GM19372 (cell line): Measurements from ENCODE around the gene ETHE1.
"Not testable (repeated sequence)": the region's sequence is repeated elsewhere in the genome, so short reads cannot be mapped to it uniquely, and the experiment has no call there.

Experiments used
- ATAC-seq: cut with Tn5 transposase; IDR thresholded peaks from one replicate; pipeline ENCODE4 v1.9.1; 2021; ENCODE audit warnings: mild to moderate bottlenecking, low read depth, moderate library complexity; ENCODE audit not compliant: unreplicated experiment

ETHE1 gene

DNA sequence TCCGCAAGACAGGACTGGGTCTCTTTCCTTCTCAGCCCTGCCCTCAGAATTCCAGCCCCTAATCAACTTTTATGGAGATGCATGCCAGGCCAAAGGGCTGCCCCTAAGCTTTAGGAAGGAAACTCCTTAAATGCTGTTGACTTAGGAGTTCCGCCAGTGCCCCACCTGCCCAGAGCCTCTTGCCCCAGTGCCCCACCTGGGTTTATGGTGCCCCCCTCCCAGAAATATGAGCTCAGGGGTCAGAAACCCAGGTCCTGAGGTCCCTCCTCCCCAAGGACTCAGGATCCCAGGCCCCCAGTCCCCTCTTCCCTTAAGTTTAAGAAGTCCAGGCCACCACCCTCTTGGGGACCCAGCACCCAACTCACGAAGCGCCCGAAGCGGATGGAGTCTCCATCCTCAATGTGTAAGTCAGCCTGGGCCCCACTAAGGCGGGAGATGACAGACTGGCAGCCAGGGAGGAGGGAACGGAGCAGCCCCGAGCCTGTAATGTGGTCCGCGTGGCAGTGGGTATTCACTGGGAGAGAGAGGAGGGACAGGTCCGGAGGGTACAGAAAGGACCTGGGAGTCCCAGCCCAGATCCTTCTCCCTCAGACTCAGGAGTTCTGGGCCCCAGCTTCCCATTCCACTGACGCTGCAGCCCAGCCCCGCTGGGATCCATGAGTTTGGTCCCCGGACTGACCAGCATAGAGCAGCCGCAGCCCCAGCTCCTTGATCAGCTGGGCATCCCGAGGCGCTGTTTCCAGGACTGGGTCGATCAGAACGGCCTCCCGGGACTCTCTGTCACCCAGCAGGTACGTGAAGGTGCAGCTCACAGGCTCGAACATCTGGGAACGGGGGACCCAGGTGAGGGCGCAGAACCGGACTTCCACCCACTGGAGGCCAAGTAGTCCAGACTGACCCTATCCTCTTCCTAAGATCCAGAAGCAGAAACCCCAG, 897 bp downstream of the ETHE1 start:
- peak; percentile 12 for ATAC-seq

DNA sequence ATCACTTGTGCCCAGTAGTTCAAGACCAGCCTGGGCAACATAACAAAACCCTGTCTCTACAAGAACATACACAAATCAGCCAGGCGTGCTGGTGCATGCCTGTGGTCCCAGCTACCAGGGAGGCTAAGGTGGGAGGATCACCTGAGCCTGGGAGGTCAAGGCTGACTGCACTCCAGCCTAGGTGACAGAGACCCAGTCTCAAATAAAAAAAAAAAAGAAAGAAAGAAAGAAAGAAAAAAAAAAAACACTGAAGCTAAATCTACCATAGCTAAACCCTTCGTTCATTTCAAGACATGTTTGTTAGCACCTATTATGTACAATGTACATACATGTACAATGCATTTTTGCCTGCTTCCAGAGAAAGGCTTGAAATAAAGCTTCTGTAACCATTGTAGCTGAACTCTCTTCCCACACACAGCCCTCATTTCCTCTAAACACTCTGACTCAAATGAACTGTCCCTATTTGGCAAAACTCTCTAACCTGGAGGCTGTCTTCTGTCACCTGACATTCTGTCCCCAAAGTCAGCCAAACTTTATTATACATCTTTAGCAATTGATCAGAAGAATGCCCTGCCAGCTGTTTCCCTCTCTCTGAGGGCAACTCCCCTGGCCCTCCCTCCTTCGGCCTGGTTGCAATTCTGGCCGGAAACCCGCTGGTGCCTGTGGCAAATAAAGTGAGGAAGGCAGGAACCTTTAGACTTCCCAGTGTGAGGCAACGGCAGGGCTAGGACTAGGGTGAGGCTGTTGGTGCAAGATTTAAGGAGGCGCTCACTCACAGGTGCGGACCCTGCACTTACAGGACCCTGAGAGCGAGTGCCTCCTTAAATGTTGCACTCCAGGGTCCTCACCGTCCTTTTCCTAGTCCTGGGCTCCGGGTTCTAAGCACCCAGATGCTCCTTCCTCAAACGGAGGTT, 1.8 kb downstream of the ETHE1 start:
- no peak for ATAC-seq

- not testable (repeated sequence) for ATAC-seq
Measured at GRCh38 chr19:43523696-43524095, 3.3 kb downstream of the ETHE1 start.

GRCh38 chr19:43522929-43523328, 4.1 kb downstream of the ETHE1 start:
- ATAC-seq: no peak

DNA sequence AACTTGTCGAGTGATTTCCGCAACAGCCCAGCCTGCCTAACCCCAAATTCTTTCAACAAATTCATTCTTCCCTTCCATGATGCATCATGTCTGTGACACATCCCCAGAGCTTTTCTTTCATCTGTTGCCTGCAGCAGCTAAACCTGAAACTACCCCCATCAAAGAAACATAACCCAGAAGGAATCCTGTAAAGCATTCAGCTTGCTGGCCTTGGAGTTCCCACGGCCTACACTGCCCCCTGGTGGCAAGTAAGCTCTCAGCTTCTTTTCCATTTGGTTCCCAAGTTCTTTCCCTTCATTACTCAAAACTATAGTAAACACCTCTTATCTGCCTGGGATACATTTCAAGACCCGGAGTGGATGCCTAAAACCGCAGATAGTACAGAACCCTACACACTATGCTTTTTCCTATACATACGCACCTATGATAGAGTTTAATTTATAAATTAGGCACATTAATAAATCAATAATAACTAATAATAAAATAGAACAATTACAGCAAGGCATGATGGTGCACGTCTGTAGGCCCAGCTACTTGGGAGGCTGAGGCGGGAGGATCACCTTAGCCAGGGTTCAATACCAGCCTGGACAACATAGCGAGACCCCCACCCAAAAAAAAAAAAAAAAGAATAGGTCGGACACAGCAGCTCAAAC, 7.4 kb downstream of the ETHE1 start:
- no peak for ATAC-seq

DNA sequence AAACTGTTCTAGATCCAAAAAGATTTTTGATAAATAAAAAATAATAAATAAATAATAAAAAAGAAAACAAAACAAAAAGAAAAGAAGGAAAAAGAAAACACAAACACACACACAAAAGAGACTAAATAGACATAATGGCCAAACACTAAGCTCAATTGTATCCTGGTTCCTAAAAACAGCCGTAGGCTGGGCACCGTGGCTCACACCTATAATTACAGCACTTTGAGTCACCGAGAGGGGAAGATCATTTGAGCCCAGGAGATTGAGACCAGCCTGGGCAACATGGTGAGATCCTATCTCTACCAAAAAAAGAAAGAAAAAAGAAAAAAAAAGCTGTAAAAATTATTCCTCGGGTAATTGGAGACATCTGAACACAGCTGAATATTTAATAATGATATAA, 8.9 kb downstream of the ETHE1 start:
- no peak for ATAC-seq

GRCh38 chr19:43512399-43512798, 14.6 kb downstream of the ETHE1 start:
- ATAC-seq: not testable (repeated sequence)

- ATAC-seq: no peak
Measured at GRCh38 chr19:43511324-43511723, 15.7 kb downstream of the ETHE1 start.

DNA sequence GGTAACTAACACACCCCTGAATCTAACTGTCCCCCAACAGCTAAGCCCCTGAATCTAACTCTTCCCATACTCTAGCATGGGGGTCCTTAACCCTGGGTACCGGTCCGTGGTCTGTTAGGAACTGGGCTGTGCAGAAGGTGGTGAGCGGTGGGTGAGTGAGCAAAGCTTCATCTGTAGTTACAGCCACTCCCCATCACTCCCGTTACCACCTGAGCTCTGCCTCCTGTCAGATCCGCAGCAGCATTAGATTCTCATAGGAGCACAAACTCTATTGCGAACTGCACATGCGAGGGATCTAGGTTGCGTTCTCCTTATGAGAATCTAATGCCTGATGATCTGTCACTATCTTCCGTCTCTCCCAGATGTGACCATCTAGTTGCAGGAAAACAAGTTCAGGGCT, 16.3 kb downstream of the ETHE1 start:
- no peak for ATAC-seq

- ATAC-seq: no peak
Measured at GRCh38 chr19:43507880-43508279, 19.1 kb downstream of the ETHE1 start.

DNA sequence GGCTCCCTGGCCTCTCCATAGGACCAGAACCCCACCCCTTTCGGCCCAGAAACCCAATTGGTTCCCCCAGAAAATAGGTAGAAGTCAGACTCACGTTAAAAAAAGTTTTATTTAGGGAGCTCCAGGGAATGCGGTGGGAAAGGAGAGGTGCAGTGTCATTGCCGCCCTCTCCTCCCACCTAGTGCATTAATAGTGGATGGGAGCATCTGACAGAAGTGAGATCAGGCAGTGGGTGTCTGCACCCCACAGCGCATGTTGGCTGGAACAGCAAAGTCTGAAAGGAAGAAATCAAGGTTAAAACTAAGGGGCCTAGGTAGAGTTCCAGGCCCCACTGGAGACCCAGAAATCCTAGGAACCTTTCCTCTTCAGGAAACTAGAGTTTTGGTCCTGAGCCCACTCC, 20.4 kb downstream of the ETHE1 start:
- no peak for ATAC-seq

- no peak for ATAC-seq
Measured at GRCh38 chr19:43505941-43506340, 21.1 kb downstream of the ETHE1 start.

DNA sequence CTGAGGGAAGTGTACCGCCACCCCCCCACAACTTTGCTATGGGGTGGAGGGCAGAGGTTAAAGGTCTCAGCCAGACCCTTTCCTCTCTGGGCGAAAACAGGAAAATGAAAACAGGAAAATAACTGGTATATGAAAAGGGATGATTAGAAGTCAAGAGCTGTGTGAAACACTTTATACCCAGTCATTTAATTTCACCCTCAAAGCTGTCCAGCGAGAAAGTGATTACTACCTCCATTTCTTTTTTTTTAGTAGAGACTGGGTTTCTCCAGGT, 21.9 kb downstream of the ETHE1 start:
- no peak for ATAC-seq

DNA sequence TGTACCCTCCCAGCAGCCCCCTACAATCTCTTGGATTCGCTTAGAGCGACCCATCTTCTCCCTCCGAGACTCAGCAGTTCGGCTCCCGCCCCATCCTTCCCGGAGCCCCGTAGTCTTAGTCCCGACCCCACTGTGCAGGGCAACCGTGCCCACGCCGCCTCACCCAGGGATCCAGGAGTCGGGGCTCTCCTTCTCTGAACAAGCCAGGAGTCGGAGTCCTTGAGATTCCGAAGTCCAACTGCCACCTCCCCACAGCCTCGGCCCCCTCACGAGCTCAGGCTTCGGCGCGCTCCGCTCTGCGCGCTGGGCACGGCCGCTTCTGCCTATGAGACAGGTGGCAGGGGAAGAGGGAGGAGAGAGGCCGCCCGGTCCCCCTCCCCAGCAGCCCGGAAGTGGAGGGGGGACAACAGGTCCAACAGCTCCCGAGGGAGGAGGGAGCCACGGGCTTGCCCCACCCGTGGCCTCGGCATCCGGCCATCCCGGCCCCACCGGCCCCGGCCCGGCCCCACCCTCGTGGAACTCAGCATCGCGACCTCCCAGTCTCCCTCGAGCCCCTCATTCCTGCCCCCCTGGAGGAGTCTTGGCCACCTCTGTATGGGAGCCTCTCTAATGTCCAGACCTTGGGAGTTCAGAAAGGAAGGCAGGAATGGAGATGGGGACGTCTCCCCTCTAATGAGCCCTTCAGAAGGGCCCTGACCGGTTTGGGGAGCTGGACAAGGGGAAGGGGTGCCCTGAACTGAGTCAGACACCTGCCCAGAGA, 22.4 kb downstream of the ETHE1 start, which contains the start of gene PHLDB3:
Gene PHLDB3, minus strand, starts transcription at position 321 of the 760 bp plus-strand sequence. CDS start 628 bp downstream, outside the sequence.
- ATAC-seq: no peak

GRCh38 chr19:43503501-43504425, 23.2 kb downstream of the ETHE1 start:
- ATAC-seq: peak; percentile 85

- no peak for ATAC-seq
Measured at GRCh38 chr19:43502419-43502976, 24.5 kb downstream of the ETHE1 start.

DNA sequence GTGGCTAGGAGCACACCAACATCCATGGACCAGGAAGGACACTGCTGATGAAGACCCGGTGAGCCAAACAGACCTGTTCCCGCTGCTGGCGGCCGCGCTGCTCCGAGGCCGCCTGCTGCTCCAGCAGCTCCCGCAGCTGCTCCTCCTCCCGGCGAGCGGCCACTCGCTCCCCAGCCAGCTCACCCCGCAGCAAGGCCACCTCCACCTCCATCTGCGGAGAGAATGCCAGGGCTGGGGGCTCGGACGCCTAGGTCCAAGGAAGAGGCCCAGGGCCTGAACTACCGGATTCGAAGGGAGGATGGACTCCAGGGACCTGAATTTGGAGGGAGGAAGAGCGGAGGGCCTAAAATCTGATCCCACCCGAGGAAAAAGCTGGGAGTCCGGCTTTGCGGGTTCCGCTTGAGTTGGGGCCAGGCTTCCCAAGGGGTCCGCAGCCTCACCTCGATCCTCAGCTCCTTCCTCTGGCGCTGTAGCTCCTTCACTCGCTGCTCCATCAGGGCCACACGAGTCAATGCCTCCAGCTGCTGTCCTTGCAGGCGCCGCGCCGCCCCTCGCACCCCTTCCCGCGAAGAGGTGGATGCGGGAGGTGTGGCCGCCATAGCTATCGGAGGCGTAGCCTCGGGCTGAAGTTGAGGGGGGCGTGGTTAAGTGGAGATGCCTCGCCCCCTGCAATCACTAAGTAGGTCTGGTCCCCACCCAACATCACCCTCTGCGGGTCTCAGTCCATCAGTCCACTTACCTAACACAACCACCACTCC, 25.2 kb downstream of the ETHE1 start:
- ATAC-seq: no peak

DNA sequence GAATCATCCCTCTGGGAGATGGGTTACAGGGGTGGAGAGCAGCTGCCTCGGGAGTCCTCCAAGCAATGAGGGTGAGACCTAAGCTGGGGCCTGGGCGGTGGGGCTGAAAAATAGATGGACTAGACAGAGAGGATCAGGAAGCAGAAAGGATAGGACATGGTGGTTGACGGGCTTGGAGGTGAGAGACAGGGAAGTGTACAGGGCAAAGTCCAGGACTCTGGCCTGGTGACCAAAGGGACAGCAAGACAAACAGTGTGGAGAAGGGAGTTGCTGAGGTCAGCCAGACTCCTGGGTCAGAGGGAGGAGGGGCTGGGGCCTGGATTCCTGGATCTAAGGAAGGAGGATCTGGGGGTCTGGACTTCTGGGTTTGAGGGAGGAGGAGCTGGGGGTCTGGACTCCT, 28.0 kb downstream of the ETHE1 start:
- no peak for ATAC-seq
